KBM-7 (cell line): ENCODE measurements around the gene PROSER3.

ENCODE experiments used
- DNase-seq: peaks from one replicate; pipeline ENCODE4 v3.0.0-alpha.2; 2015
- in situ Hi-C: fragments of 300-500 bp; cut with MboI; formaldehyde crosslinking; loops from 2 replicates; pipeline ENCODE4 v1.14.3; 2020; ENCODE audit warnings: low sequenced_read_pairs, low pct_unique_long_range_greater_than_20kb, mixed read lengths

The PROSER3 gene

GRCh38 chr19:35806597-35806996 lies 48.6 kb downstream of the PROSER3 start:
- no peak for DNase-seq
- in situ Hi-C loops = no loop called here

- no peak for DNase-seq
- in situ Hi-C loops = no loop called here
Measured at GRCh38 chr19:35807633-35808032, 49.7 kb downstream of the PROSER3 start.

DNA sequence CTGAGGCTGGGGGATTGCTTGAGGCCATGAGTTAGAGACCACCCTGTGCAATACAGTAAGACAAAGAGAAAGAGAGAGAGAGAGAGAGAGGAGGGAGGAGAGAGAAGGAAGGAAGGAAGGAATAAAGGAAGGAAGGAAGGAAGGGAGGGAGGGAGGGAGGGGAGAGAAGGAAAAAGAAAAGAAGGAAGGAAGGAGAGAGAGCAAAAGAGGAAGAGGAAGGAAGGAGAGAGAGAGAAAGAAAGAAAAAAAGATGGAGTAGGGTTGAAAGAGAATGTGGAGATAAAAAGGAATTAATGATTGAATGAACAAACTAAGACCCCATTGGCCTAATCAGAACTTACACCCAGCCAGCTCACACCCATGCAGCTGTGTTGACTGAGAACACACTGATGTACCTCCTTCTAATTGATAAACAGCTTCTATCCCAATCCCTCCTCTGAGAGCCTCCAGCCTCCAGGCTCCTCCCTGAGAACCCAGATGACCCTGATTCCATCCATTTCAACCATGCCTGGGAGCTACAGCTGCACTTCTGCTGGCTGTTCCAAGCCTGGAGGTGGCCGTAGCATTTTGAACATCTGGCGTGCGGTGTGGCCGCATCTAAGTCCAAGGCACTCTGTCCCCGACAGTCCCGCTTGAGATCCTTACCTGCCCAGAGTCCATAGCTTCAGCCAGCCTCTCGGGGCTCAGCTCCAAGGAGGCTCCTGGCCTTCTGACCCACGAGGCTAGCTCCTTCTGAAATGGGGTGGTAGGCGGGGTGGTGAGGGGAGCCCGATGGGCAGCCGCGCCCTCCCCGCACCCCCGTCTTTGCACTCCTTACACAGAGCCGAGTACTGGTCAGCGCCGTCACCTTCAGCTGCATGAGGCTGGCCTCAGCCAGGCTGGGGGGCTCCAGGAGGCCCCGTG lies 53.6 kb downstream of the PROSER3 start:
- in situ Hi-C loops = no loop called here
- DNase-seq = no peak

- in situ Hi-C loops = no loop called here
- DNase-seq = no peak
Measured at GRCh38 chr19:35812220-35813042, 54.5 kb downstream of the PROSER3 start, which contains the start of gene PRODH2. PRODH2 (minus strand) TSS chr19:35812845; CDS start chr19:35812805, 40 bp downstream.

DNA sequence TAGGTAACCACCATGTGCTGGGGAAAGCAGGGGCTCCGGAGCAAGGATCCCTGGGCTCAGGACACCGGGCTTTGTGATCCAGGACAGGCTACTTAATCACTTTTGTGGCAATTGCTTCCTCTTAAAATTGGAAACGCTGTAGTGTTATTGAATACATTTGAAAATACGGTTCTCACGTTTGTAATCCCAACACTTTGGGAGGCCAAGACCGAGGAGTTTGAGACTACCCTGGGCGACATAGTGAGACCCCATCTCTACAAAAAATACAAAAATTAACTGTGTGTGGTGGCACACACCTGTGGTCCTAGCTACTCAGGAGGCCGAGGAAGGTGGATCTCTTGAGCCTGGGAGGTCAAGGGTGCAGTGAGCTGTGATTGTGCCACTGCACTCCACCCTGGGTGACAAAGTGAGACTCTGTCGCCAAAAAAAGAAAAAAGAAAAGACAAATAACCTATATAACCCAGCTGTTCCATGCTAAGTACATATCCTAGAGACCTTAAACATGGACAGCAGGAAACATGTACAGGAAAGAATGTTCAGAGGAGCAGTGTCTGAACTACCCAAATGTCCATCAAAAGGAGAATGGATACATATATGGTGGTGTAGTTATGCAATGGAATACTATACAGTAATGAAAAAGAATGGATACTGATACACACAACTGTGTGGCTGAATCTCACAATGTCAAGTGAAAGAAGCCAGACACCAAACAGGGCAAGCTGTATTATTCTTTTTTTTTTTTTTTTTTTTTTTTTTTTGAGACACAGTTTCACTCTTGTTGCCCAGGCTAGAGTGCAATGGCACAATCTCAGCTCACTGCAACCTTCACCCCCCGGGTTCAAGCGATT lies 55.3 kb downstream of the PROSER3 start:
- in situ Hi-C loops = no loop called here
- no peak for DNase-seq

DNA sequence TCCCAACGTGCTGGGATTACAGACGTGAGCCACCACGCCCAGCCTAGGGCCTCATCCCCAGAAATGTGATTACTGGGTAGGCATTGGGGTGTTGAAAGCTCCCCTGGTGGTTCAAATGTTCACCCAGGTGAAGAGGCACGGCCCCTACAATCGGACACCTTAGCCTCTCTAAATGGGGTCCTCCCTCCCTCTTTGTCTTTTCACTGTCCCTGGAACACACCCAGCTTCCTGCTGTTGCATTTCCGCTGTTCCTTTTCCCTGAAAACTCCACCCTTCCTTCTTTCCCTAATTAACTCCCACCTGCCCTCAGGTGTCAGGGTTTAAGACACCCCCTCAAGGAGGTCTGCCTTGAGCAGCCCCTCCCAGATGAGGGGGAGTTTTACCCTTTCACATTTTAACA lies 58.3 kb downstream of the PROSER3 start:
- no peak for DNase-seq
- in situ Hi-C loops = no loop called here

- no peak for DNase-seq
- in situ Hi-C loops = no loop called here
Measured at GRCh38 chr19:35816846-35817245, 58.9 kb downstream of the PROSER3 start.

DNA sequence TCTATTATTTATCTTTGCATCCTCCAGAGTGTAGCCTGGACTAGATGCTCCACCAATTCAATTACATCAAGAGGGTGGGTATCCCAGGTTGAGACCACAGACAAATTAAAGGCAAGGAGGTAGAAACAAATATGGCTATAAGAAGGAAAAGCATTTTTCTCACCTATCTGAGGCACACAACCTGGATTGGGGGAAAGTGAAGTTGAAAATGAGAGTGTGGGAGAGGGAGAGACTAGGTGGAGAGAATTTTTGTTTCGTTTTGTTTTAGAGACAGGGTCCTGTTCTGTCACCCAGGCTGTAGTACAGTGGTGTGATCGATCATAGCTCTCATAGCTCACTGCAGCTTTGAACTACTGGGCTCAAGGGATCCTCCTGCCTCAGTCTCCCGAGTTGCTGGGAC lies 60.5 kb downstream of the PROSER3 start:
- in situ Hi-C loops = no loop called here
- no peak for DNase-seq
